Adrenal gland (tissue), 12 donors: ENCODE measurements around the gene DVL1. TPM values are rescaled to one million over a fixed set of nuclear protein-coding genes. Genes with fewer than 3 reads are reported as not detected.

ENCODE experiments used
- DNase-seq, 7 donors: peaks; one replicate each; pipeline ENCODE4 v3.0.0-alpha.2; 2019 to 2020
- H3K27ac ChIP-seq, 5 donors: fragments of 200-600 bp; sonication (generic) in 4 of 5; 1 replicate in 3 of 5; 2 replicates in 2 of 5; pipeline versions ENCODE4 v1.5.1 to v1.8.0; 2016 to 2020; ENCODE audit warnings: mild to moderate bottlenecking in 1 of 5
- H3K27me3 ChIP-seq: fragments of 200-600 bp; 2 replicates; pipeline ENCODE4 v1.8.0; 2021
- H3K36me3 ChIP-seq, 2 donors: fragments of 200-600 bp; replicated peaks in 1 of 2; 1 replicate in 1 of 2; 2 replicates in 1 of 2; pipeline versions ENCODE4 v1.5.1 to v1.8.0; 2018 to 2022
- H3K4me1 ChIP-seq, 2 donors: fragments of 200-600 bp; replicated peaks in 1 of 2; 1 replicate in 1 of 2; 2 replicates in 1 of 2; pipeline versions ENCODE4 v1.5.1 to v1.8.0; 2018 to 2021
- H3K4me3 ChIP-seq, 4 donors: fragments of 200-600 bp; sonication (generic) in 3 of 4; one replicate each; pipeline ENCODE4 v1.5.1; 2016 to 2018
- H3K9me3 ChIP-seq, 3 donors: fragments of 200-600 bp; sonication (generic) in 1 of 3; replicated peaks in 1 of 3; 1 replicate in 2 of 3; 2 replicates in 1 of 3; pipeline versions ENCODE4 v1.5.1 to v1.8.0; 2016 to 2021
- CTCF ChIP-seq, 6 experiments: fragments of 450-650 bp in 4 of 6; fragments of 200-600 bp in 2 of 6; sonication (generic) in 1 of 6; IDR thresholded peaks; 1 replicate in 5 of 6; 2 replicates in 1 of 6; pipeline versions ENCODE4 v1.5.1 to v1.8.0; 2016 to 2021; ENCODE audit warnings: antibody characterized with exemption in 6 of 6, mild to moderate bottlenecking in 2 of 6, moderate library complexity in 1 of 6
- POLR2A ChIP-seq, 2 donors: fragments of 450-650 bp; IDR thresholded peaks; one replicate each; pipeline ENCODE4 v1.6.1; 2017; ENCODE audit warnings: antibody characterized with exemption in 2 of 2, mild to moderate bottlenecking in 2 of 2, moderate library complexity in 1 of 2
- WGBS, 4 donors: extraction: QIAGEN DNeasy Blood & Tissue Kit in 2 of 4; methylation state at CpG; one replicate each; pipeline versions ENCODE4 v1.1.5 to v1.1.7; 2013 to 2017; 5-methylcytosine and 5-hydroxymethylcytosine counted together
- intact Hi-C, 2 donors: fragments of 100-400 bp; cut with DNase I; formaldehyde crosslinking; loops; one replicate each; pipeline versions ENCODE4 v1.14.1 to v1.15.0; 2022 to 2023
- polyA plus RNA-seq, 3 donors: library from polyadenylated mRNA; stranded (reverse); fragments of 200-250 nt in 2 of 3; fragments of 350-450 nt in 1 of 3; fragmentation: Illumina TruSeq in 1 of 3; extraction: RNeasy Lipid Tissue Mini Kit (QIAGEN cat#74804) in 1 of 3; gene quantifications; one replicate each; pipeline ENCODE4 v1.2.3, GENCODE V29; 2013 to 2014
- total RNA-seq, 9 donors: library from RNA; depleted of rRNA in 4 of 9; stranded (reverse); fragments of >200 nt in 4 of 9; fragments of 120-200 nt in 1 of 9; fragmentation: NEBNext Ultra II Directional in 1 of 9; extraction: Animal tissue kit (Norgen Biotek cat#: 25700) in 1 of 9; gene quantifications; one replicate each; pipeline versions ENCODE4 v1.1.0 to v1.2.4, GENCODE V29; 2013 to 2023
- donor health status: healthy with polysubstance abuse.
- donor health status: Bipolar disorder and iron deficiency.
- donor health status: DM: yes; HTN: yes; CAD: no.
- donor health status: DM: no; HTN: no; CAD: no.
- donor health status: DM: no; HTN: no; CAD: no.
- donor health status: DM: yes; HTN: yes; CAD: no.

DVL1 gene
- total and polyA plus RNA-seq, 12 donors, result 4.0 to 279 (median 89.2) TPM

GRCh38 chr1:1380860-1381259, 31.6 kb upstream of the DVL1 start:
- no peak for DNase-seq
- 90 to 97% (median 90%) methylated on average over 6 to 16 of the region's 16 CpGs; no CpG with 5 or more reads in 1 of the 4 donors for WGBS, 4 donors
- no peak overlapping the region for H3K27ac ChIP-seq
- intact Hi-C loops, result no loop called here
- H3K4me1 ChIP-seq, result peaks cover 0 to 3% of the 10 kb centered on the region in 2 donors
- H3K27me3 ChIP-seq, result no peaks in the 10 kb centered on the region
- H3K4me3 ChIP-seq, result no peak overlapping the region
- peaks cover 0 to 8% of the 10 kb centered on the region in 2 donors for H3K36me3 ChIP-seq
- no peaks in the 10 kb centered on the region for H3K9me3 ChIP-seq
- TF ChIP-seq POLR2A (IDR thresholded peaks at IDR 0.05) (no peak), CTCF (IDR thresholded peaks at IDR 0.05) (no peak)

GRCh38 chr1:1377540-1378205, 28.5 kb upstream of the DVL1 start:
- intact Hi-C loops, result no loop called here
- no peak for TF ChIP-seq CTCF (IDR thresholded peaks at IDR 0.05)
- no peak for TF ChIP-seq POLR2A (IDR thresholded peaks at IDR 0.05)
- Histone ChIP-seq H3K36me3 (peaks cover 0 to 10% of the 10 kb centered on the region in 2 donors), H3K4me3 (no peak overlapping the region), H3K4me1 (peaks cover 7 to 20% of the 10 kb centered on the region in 2 donors), H3K9me3 (no peaks in the 10 kb centered on the region), H3K27ac (no peak overlapping the region), H3K27me3 (no peaks in the 10 kb centered on the region)
- 91 to 97% (median 95%) methylated on average over 16 of the region's 16 CpGs for WGBS, 4 donors
- DNase-seq, result no peak

- DNase-seq, result no peak
- peaks cover 7 to 30% of the 10 kb centered on the region in 2 donors for H3K4me1 ChIP-seq
- TF ChIP-seq CTCF (IDR thresholded peaks at IDR 0.05) (no peak), POLR2A (IDR thresholded peaks at IDR 0.05) (no peak)
- no peak overlapping the region for H3K4me3 ChIP-seq
- H3K36me3 ChIP-seq, result peaks cover 0 to 10% of the 10 kb centered on the region in 2 donors
- H3K27ac ChIP-seq, result peak overlapping the region in 1 of 5 donors; percentile 94
- no peaks in the 10 kb centered on the region for H3K9me3 ChIP-seq
- no peaks in the 10 kb centered on the region for H3K27me3 ChIP-seq
- WGBS, 4 donors, result 86 to 93% (median 87%) methylated on average over 6 to 10 of the region's 10 CpGs
- intact Hi-C loops, result no loop called here
Measured at GRCh38 chr1:1376551-1377226, 27.5 kb upstream of the DVL1 start.

- WGBS, 4 donors, result 0 to 1% (median 1%) methylated on average over 46 to 85 of the region's 85 CpGs; no CpG with 5 or more reads in 1 of the 4 donors
- Histone ChIP-seq H3K4me3 (peak within 1 kb of the TSS; percentile 52 to 83 (median 72)), H3K9me3 (no peaks in the 10 kb centered on the region), H3K36me3 (peaks cover 0 to 10% of the 10 kb centered on the region in 2 donors), H3K4me1 (peaks cover 7 to 31% of the 10 kb centered on the region in 2 donors), H3K27ac (peak within 1 kb of the TSS; percentile 87 to 94 (median 90)), H3K27me3 (no peaks in the 10 kb centered on the region)
- peak; percentile 55 to 65 for TF ChIP-seq POLR2A (IDR thresholded peaks at IDR 0.05)
- peak in 3 of 6 experiments; percentile 30 to 47 (median 37) for TF ChIP-seq CTCF (IDR thresholded peaks at IDR 0.05)
- DNase-seq, result peak; percentile 98 to 99 (median 99)
- intact Hi-C loops, result no loop called here
Measured at GRCh38 chr1:1374929-1375662, 25.9 kb upstream of the DVL1 start, which contains the start of gene AURKAIP1. Gene AURKAIP1 (minus strand): TSS chr1:1375207. CDS start chr1:1374756, 451 bp downstream.
